ENCODE results near the gene UBALD2. TPM values are rescaled to one million over a fixed set of nuclear protein-coding genes. Genes with fewer than 3 reads are reported as not detected.

UBALD2 gene

GRCh38 chr17:76314392-76315227, 49.5 kb downstream of the UBALD2 start:
- Histone ChIP-seq H2BK15ac (replicated peaks; ENCODE audit: low read depth) (no peak overlapping the region), H3K27ac (ENCODE audit: low read depth, low read length) (no peak overlapping the region), H3K4me3 (ENCODE audit: low read length) (no peak overlapping the region), H2BK120ac (ENCODE audit: low read depth, low read length) (no peak overlapping the region), H3K79me2 (ENCODE audit: control insufficient read depth, insufficient read depth, low read length) (no peaks in the 10 kb centered on the region), H3K36me3 (ENCODE audit: control insufficient read depth, insufficient read depth, low read length) (no peaks in the 10 kb centered on the region), H3K4ac (ENCODE audit: low read depth, low read length) (no peak overlapping the region), H2BK5ac (ENCODE audit: low read length) (no peak overlapping the region), H3K4me2 (ENCODE audit: low read length) (no peak overlapping the region), H3K18ac (ENCODE audit: low read length) (no peak overlapping the region), H3K23ac (ENCODE audit: low read length) (no peak overlapping the region), H2AK5ac (ENCODE audit: low read length) (no peak overlapping the region), H3K79me1 (ENCODE audit: low read length) (no peaks in the 10 kb centered on the region), H4K8ac (ENCODE audit: low read depth, low read length) (no peak overlapping the region), H3K56ac (ENCODE audit: low read length) (no peak overlapping the region), H3K27me3 (ENCODE audit: insufficient read depth, low read length, poor library complexity) (no peaks in the 10 kb centered on the region), H3K9ac (ENCODE audit: low read length) (no peak overlapping the region), H4K5ac (ENCODE audit: low read length) (no peak overlapping the region), H3K4me1 (ENCODE audit: control insufficient read depth, low read depth, low read length) (no peaks in the 10 kb centered on the region)
- WGBS (ENCODE audit: extremely low coverage, insufficient coverage, low lambda C conversion rate), result no CpG with 5 or more reads among the region's 15 CpGs
- no peak for DNase-seq

GRCh38 chr17:76317535-76317934, 52.4 kb downstream of the UBALD2 start:
- H2BK15ac ChIP-seq (replicated peaks; ENCODE audit: low read depth), result no peak overlapping the region
- no peak for DNase-seq
- H3K4me3 ChIP-seq (ENCODE audit: low read length), result no peak overlapping the region
- no peak overlapping the region for H2AK5ac ChIP-seq (ENCODE audit: low read length)
- H3K36me3 ChIP-seq (ENCODE audit: control insufficient read depth, insufficient read depth, low read length), result no peaks in the 10 kb centered on the region
- no peaks in the 10 kb centered on the region for H3K27me3 ChIP-seq (ENCODE audit: insufficient read depth, low read length, poor library complexity)
- no peak overlapping the region for H3K4ac ChIP-seq (ENCODE audit: low read depth, low read length)
- no peak overlapping the region for H3K4me2 ChIP-seq (ENCODE audit: low read length)
- H3K18ac ChIP-seq (ENCODE audit: low read length), result no peak overlapping the region
- no peaks in the 10 kb centered on the region for H3K79me1 ChIP-seq (ENCODE audit: low read length)
- H4K5ac ChIP-seq (ENCODE audit: low read length), result no peak overlapping the region
- H2BK120ac ChIP-seq (ENCODE audit: low read depth, low read length), result no peak overlapping the region
- no peaks in the 10 kb centered on the region for H3K79me2 ChIP-seq (ENCODE audit: control insufficient read depth, insufficient read depth, low read length)
- no CpG with 5 or more reads among the region's 2 CpGs for WGBS (ENCODE audit: extremely low coverage, insufficient coverage, low lambda C conversion rate)
- H3K23ac ChIP-seq (ENCODE audit: low read length), result no peak overlapping the region
- H4K8ac ChIP-seq (ENCODE audit: low read depth, low read length), result no peak overlapping the region
- no peaks in the 10 kb centered on the region for H3K4me1 ChIP-seq (ENCODE audit: control insufficient read depth, low read depth, low read length)
- H3K9ac ChIP-seq (ENCODE audit: low read length), result no peak overlapping the region
- H3K27ac ChIP-seq (ENCODE audit: low read depth, low read length), result no peak overlapping the region
- H3K56ac ChIP-seq (ENCODE audit: low read length), result no peak overlapping the region
- no peak overlapping the region for H2BK5ac ChIP-seq (ENCODE audit: low read length)

GRCh38 chr17:76318586-76318985, 53.4 kb downstream of the UBALD2 start:
- Histone ChIP-seq H3K27ac (ENCODE audit: low read depth, low read length) (no peak overlapping the region), H3K27me3 (ENCODE audit: insufficient read depth, low read length, poor library complexity) (no peaks in the 10 kb centered on the region), H3K4me3 (ENCODE audit: low read length) (no peak overlapping the region), H2BK120ac (ENCODE audit: low read depth, low read length) (no peak overlapping the region), H3K4me1 (ENCODE audit: control insufficient read depth, low read depth, low read length) (no peaks in the 10 kb centered on the region), H4K8ac (ENCODE audit: low read depth, low read length) (no peak overlapping the region), H2BK5ac (ENCODE audit: low read length) (no peak overlapping the region), H3K4ac (ENCODE audit: low read depth, low read length) (no peak overlapping the region), H3K56ac (ENCODE audit: low read length) (no peak overlapping the region), H3K9ac (ENCODE audit: low read length) (no peak overlapping the region), H3K23ac (ENCODE audit: low read length) (no peak overlapping the region), H3K79me2 (ENCODE audit: control insufficient read depth, insufficient read depth, low read length) (no peaks in the 10 kb centered on the region), H3K18ac (ENCODE audit: low read length) (no peak overlapping the region), H2BK15ac (replicated peaks; ENCODE audit: low read depth) (no peak overlapping the region), H3K36me3 (ENCODE audit: control insufficient read depth, insufficient read depth, low read length) (no peaks in the 10 kb centered on the region), H2AK5ac (ENCODE audit: low read length) (no peak overlapping the region), H4K5ac (ENCODE audit: low read length) (no peak overlapping the region), H3K79me1 (ENCODE audit: low read length) (no peaks in the 10 kb centered on the region), H3K4me2 (ENCODE audit: low read length) (no peak overlapping the region)
- DNase-seq, result no peak
- 100% methylated on average over 1 of the region's 3 CpGs for WGBS (ENCODE audit: extremely low coverage, insufficient coverage, low lambda C conversion rate)

Small RNA genes lying within 50 kb of the gene (small RNA-seq; reads per million reads assigned to genes)
- not detected for gene RF00019 (ENCODE audit: insufficient read depth)
